Upper lobe of left lung (tissue), 6 donors: ENCODE data around the gene TTC7B. TPM values are rescaled to one million over a fixed set of nuclear protein-coding genes. Genes with fewer than 3 reads are reported as not detected.
A peak's percentile ranks its signal among the peaks of the same experiment; 100 is the strongest.

Experiments
- ATAC-seq, 2 donors: fragments of 200-7000 bp; cut with Tn5 transposase; one replicate each; pipeline ENCODE4 v1.9.1; 2022; ENCODE audit warnings: mild to moderate bottlenecking in 2 of 2, moderate library complexity in 2 of 2; ENCODE audit not compliant: low FRiP score in 2 of 2
- DNase-seq, 2 donors: peaks; one replicate each; pipeline ENCODE4 v3.0.0-alpha.2; 2019 to 2020
- H3K27ac ChIP-seq, 4 donors: fragments of 200-600 bp; sonication (generic); one replicate each; pipeline ENCODE4 v1.5.1; 2016 to 2019
- H3K27me3 ChIP-seq, 4 donors: fragments of 200-600 bp; sonication (generic); one replicate each; pipeline ENCODE4 v1.5.1; 2017 to 2019
- H3K36me3 ChIP-seq, 4 donors: fragments of 200-600 bp; sonication (generic); one replicate each; pipeline ENCODE4 v1.5.1; 2016 to 2019
- H3K4me1 ChIP-seq, 4 donors: fragments of 200-600 bp; sonication (generic); one replicate each; pipeline ENCODE4 v1.5.1; 2018 to 2019
- H3K4me3 ChIP-seq, 4 donors: fragments of 200-600 bp; sonication (generic); one replicate each; pipeline ENCODE4 v1.5.1; 2017 to 2019; ENCODE audit warnings: mild to moderate bottlenecking in 2 of 4, moderate library complexity in 1 of 4
- H3K9me3 ChIP-seq, 4 donors: fragments of 200-600 bp; sonication (generic); one replicate each; pipeline ENCODE4 v1.5.1; 2018 to 2019
- CTCF ChIP-seq, 6 experiments: fragments of 450-650 bp in 4 of 6; fragments of 200-600 bp in 2 of 6; sonication (generic) in 2 of 6; IDR thresholded peaks; one replicate each; pipeline ENCODE4 v1.5.1; 2016 to 2019; ENCODE audit warnings: antibody characterized with exemption in 6 of 6
- EP300 ChIP-seq, 4 donors: sonication (generic); formaldehyde crosslinking; IDR thresholded peaks; one replicate each; pipeline ENCODE4 v1.5.1; 2017; ENCODE audit warnings: antibody characterized with exemption in 4 of 4, control low read depth in 2 of 4
- POLR2A ChIP-seq, 4 donors: fragments of 450-650 bp; IDR thresholded peaks; one replicate each; pipeline ENCODE4 v1.5.1; 2016 to 2017; ENCODE audit warnings: antibody characterized with exemption in 4 of 4, mild to moderate bottlenecking in 2 of 4
- POLR2AphosphoS5 ChIP-seq, 2 donors: sonication (generic); formaldehyde crosslinking; IDR thresholded peaks; one replicate each; pipeline ENCODE4 v1.5.1; 2017; ENCODE audit warnings: antibody characterized with exemption in 2 of 2
- WGBS, 2 donors: methylation state at CpG; one replicate each; pipeline ENCODE4 v1.1.5; 2017 to 2018; 5-methylcytosine and 5-hydroxymethylcytosine counted together
- total RNA-seq, 6 donors: library from RNA; depleted of rRNA in 4 of 6; stranded (reverse); fragments of >200 nt in 4 of 6; gene quantifications; one replicate each; pipeline versions ENCODE4 v1.1.0 to v1.2.1, GENCODE V29; 2016 to 2021
- donor health status: DM: no; HTN: no; CAD: no; lungs with moderate emphysema.
- donor health status: DM: no; HTN: yes; CAD: no; lungs with severe emphysema.

TTC7B gene
- total RNA-seq, 6 donors from 2014 or later, result 13.5 to 87.3 (median 37.5) TPM

DNA sequence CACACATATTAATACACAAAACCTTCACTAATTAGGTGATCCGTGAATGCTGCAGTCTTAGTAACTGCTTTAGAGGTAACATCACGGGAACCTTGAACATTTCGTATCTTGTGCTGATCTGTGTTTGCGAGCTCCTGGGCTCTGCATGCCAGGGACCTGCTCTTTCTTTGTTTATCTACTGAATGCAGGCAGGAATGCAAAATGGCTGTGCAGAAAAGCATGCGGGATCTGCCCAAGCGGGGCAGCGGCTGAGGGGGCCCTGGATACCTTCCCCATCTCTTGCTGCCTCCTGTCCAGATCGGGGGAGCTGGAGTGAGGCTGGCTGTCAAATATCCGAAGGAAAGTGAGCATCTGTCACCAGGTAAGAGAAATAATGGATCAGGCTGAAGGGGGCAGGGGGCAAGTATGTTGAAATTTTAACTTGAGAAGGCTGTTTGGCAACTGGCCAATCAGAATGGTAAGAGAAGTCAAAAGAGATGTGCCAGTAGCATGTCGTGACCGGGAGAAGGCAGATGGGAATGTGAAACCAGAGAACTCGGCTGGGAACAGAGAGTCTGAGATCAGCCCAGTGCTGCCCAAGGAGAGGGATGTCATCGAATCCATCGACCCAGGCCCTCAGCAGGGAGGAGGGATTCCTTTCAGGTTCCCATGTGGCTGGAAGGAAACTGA is 191.4 kb downstream of the TTC7B start:
- DNase-seq, result peak in 1 of 2 donors; percentile 38
- Histone ChIP-seq H3K36me3 (no peaks in the 10 kb centered on the region), H3K27ac (peak overlapping the region in 2 of 4 donors; percentile 43 to 54), H3K4me3 (no peak overlapping the region), H3K9me3 (no peaks in the 10 kb centered on the region), H3K4me1 (peaks cover 18 to 49% (median 38%) of the 10 kb centered on the region in 4 donors), H3K27me3 (no peaks in the 10 kb centered on the region)
- ATAC-seq, result no peak
- TF ChIP-seq POLR2A (IDR thresholded peaks at IDR 0.05) (no peak), EP300 (IDR thresholded peaks at IDR 0.05) (no peak)
- 65 to 75% methylated on average over 13 to 14 of the region's 14 CpGs for WGBS, 2 donors

GRCh38 chr14:90624227-90624626 is 192.0 kb downstream of the TTC7B start:
- peaks cover 17 to 43% (median 33%) of the 10 kb centered on the region in 4 donors for H3K4me1 ChIP-seq
- DNase-seq (peak in 1 of 2 donors; percentile 85), ATAC-seq (peak; percentile 64 to 75)
- 47 to 55% methylated on average over 8 of the region's 8 CpGs for WGBS, 2 donors
- H3K9me3 ChIP-seq, result no peaks in the 10 kb centered on the region
- H3K36me3 ChIP-seq, result no peaks in the 10 kb centered on the region
- H3K27ac ChIP-seq, result peak overlapping the region in 2 of 4 donors; percentile 43 to 54
- no peak overlapping the region for H3K4me3 ChIP-seq
- TF ChIP-seq CTCF (IDR thresholded peaks at IDR 0.05) (no peak), POLR2AphosphoS5 (IDR thresholded peaks at IDR 0.05) (no peak), POLR2A (IDR thresholded peaks at IDR 0.05) (no peak)
- H3K27me3 ChIP-seq, result no peaks in the 10 kb centered on the region

DNA sequence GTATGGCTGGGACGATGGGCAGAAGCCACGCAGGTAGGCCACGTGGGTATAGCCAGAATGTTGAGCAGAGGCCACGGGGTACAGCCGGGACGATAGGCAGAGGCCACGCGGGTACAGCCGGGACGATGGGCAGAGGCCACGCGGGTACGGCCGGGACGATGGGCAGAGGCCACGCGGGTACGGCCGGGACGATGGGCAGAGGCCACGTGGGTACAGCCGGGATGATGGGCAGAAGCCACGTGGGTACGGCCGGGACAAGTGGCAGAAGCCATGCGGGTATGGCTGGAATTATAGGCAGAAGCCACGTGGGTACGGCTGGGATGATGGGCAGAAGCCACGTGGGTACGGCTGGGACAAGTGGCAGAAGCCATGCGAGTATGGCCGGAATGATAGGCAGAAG is 195.0 kb downstream of the TTC7B start:
- peak in 1 of 2 donors; percentile 64 for DNase-seq
- no peak for ATAC-seq
- TF ChIP-seq POLR2AphosphoS5 (IDR thresholded peaks at IDR 0.05) (no peak), EP300 (IDR thresholded peaks at IDR 0.05) (no peak), CTCF (IDR thresholded peaks at IDR 0.05) (no peak), POLR2A (IDR thresholded peaks at IDR 0.05) (no peak)
- Histone ChIP-seq H3K9me3 (no peaks in the 10 kb centered on the region), H3K36me3 (peaks cover 0 to 7% (median 3%) of the 10 kb centered on the region in 4 donors), H3K27ac (peak overlapping the region in 1 of 4 donors; percentile 43), H3K4me1 (peaks cover 2 to 26% (median 14%) of the 10 kb centered on the region in 4 donors), H3K4me3 (no peak overlapping the region), H3K27me3 (no peaks in the 10 kb centered on the region)
- 92 to 94% methylated on average over 32 of the region's 32 CpGs for WGBS, 2 donors

GRCh38 chr14:90620568-90621077 is 195.6 kb downstream of the TTC7B start:
- H3K27ac ChIP-seq, result peak overlapping the region in 1 of 4 donors; percentile 43

More at GRCh38 chr14:90620568-90621077, 195.6 kb downstream of the TTC7B start:
- H3K9me3 ChIP-seq, result no peaks in the 10 kb centered on the region
- no peak overlapping the region for H3K4me3 ChIP-seq
- H3K4me1 ChIP-seq, result peaks cover 2 to 26% (median 14%) of the 10 kb centered on the region in 4 donors
- WGBS, 2 donors, result 70 to 75% methylated on average over 7 of the region's 7 CpGs
- TF ChIP-seq POLR2AphosphoS5 (IDR thresholded peaks at IDR 0.05) (no peak), POLR2A (IDR thresholded peaks at IDR 0.05) (no peak), CTCF (IDR thresholded peaks at IDR 0.05) (no peak), EP300 (IDR thresholded peaks at IDR 0.05) (no peak)
- H3K27me3 ChIP-seq, result no peaks in the 10 kb centered on the region
- DNase-seq (peak in 1 of 2 donors; percentile 40), ATAC-seq (peak in 1 of 2 donors; percentile 10)
- H3K36me3 ChIP-seq, result peaks cover 0 to 7% (median 3%) of the 10 kb centered on the region in 4 donors
